ENCODE results near the gene MYEF2.

Gene MYEF2

DNA sequence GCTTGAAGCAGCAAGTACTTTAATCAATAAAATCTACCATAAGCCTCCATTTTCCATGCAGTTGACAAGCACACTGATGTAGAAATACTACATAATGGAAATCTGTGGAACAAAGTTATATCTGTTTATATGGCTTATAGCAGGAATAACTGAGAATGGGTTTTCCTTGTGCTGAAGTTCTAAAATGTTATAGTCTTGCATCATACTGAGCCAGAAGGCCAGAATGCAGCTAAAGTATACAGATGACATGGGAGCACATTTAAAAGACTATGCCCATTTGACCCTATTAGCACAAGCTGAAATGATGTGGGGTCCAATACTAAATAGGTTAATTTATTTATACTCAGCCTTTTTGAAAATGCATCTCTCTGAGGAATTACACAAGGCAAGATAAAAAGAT is 32.2 kb downstream of the MYEF2 start:
- TF ChIP-seq, protein P1, sequence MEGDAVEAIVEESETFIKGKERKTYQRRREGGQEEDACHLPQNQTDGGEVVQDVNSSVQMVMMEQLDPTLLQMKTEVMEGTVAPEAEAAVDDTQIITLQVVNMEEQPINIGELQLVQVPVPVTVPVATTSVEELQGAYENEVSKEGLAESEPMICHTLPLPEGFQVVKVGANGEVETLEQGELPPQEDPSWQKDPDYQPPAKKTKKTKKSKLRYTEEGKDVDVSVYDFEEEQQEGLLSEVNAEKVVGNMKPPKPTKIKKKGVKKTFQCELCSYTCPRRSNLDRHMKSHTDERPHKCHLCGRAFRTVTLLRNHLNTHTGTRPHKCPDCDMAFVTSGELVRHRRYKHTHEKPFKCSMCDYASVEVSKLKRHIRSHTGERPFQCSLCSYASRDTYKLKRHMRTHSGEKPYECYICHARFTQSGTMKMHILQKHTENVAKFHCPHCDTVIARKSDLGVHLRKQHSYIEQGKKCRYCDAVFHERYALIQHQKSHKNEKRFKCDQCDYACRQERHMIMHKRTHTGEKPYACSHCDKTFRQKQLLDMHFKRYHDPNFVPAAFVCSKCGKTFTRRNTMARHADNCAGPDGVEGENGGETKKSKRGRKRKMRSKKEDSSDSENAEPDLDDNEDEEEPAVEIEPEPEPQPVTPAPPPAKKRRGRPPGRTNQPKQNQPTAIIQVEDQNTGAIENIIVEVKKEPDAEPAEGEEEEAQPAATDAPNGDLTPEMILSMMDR (conservative IDR thresholded peaks at IDR 0.05) = no peak
- no peak overlapping the region for H3K27ac ChIP-seq

DNA sequence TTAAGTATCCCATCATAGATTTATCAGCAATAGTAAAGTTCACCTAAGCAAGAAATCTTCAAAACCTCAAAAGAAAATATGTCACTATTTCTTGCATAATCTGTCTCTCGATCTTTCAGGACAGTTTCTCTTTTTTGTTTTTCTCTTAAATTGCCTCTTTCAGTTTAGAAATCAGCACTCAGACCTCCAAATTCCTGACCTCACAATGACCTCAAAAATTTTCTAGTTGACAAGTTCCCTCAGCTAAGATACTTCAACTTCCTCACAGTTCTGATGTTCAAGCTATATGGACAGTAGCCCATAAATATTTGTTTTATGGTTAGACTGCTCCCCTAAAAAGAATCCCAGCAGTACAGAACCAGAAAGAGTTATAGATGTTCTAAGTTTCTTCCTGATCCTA is 33.2 kb downstream of the MYEF2 start:
- TF ChIP-seq, protein P1 (conservative IDR thresholded peaks at IDR 0.05) = no peak
- no peak overlapping the region for H3K27ac ChIP-seq

DNA sequence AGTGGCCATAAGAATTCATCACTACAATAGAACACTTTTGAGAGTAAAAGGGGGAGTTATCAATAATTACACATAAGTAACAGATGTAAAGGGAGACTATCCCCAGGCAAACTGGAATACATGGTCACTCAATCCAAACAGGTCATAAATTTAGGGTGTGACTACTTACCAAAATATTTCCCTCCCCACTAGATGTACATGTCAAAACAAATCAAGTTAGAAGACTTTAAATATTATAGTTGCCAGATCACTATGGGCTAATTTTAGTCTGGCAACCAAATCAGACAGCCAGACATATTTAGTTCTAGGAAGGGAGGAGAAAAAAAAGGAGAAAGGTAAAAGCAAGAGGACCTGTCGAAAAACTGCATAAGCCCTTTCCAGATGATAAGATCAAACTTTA is 34.2 kb downstream of the MYEF2 start:
- no peak overlapping the region for H3K27ac ChIP-seq
- TF ChIP-seq, protein P1 (conservative IDR thresholded peaks at IDR 0.05) = no peak

DNA sequence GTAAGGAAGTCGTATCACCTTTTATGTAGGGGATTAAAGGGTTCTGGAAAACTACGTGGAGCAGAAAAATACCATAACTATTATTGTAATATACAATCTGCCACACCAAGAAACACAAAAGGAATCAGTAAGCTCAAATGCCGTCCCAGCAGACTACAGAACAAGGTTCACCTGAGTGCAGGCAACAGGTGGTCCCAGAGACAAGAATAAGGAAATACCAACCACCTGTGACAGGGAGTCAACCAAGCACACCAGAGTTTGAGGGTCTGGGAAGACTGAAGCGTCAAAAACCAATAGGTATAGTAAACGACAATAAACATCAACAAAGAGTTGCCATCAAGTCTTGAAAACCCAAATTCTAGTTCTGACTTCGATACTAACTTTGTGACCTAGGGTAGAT is 45.2 kb downstream of the MYEF2 start:
- TF ChIP-seq, protein P1 (conservative IDR thresholded peaks at IDR 0.05) = no peak
- no peak overlapping the region for H3K27ac ChIP-seq

DNA sequence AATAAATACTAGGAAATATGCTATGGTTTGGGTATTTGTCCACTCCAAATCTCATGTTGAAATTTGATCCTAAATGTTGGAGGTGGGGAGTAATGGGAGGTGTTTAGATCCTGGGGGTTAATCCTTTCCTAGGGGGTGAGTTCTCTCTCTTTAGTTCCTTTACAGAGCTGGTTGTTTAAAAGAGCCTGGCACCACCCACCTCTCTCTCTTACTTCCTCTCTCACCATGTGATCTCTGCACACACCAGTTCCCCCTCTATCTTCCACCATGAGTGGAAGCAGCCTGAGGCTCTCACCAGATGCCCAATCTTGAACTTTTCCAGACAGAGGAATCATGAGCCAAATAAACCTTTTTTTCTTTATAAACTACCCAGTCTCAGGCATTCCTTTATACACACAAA is 46.8 kb downstream of the MYEF2 start:
- TF ChIP-seq, protein P1 (conservative IDR thresholded peaks at IDR 0.05) = no peak
- H3K27ac ChIP-seq = no peak overlapping the region

DNA sequence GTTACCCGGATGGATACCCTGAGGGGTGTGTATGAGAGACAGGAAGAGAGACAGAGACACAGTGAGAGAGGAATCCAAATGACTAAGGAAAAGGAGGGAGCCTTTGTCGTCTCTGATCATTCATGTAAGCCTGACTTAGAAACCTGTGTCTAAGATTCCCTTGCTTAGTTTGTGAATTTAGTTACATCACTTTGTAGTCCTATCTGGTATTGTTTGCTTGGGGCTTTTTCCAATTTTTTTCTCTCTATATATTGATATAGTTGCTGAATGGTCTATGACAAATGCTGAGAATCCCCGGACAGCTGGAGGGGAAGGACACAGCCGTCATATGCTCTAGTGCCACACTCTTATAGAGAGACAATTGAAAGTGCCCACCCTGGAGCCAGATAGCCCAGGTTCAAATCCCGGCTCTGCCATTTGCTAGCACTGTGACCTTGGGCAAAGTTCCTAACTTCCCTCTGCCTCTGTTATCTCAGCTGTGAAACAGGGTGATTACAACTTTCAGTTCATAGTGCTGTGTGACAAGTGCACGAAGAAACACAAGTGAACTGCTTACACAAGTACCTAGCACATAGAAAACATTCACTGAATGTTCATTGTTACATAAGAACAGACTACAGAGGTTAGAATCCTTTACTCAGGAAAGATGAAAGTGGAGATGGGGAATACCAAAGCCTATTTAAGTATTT is 51.3 kb downstream of the MYEF2 start:
- H3K27ac ChIP-seq = no peak overlapping the region
- TF ChIP-seq, protein P1 (conservative IDR thresholded peaks at IDR 0.05) = no peak

DNA sequence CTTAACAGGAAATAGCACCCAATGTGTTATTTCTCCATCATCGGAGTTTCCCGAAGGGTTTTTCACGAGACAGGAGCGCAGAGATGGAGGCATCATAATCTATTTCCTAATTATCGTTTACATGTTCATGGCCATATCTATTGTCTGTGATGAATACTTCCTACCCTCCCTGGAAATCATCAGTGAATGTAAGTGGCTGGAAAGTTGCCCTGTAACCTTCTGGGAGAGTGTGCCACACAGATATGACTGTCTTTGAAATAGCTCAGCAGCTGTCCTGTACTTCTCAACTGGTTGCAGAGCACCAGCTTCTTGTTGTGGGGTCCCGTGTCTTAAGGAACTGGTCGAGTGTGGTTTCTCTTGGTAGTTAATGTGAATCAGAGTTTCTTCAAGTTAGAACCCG is 56.2 kb downstream of the MYEF2 start:
- no peak overlapping the region for H3K27ac ChIP-seq
- TF ChIP-seq, protein P1 (conservative IDR thresholded peaks at IDR 0.05) = no peak

Measured in VCaP (cell line).